GM12872 (cell line): ENCODE measurements around the gene EHBP1.

ENCODE experiments used
- CTCF ChIP-seq: IDR thresholded peaks from 3 replicates; pipeline ENCODE4 v1.5.1; 2011; ENCODE audit warnings: low read depth, mild to moderate bottlenecking, low read length, moderate library complexity; ENCODE audit not compliant: insufficient read depth

Gene EHBP1

GRCh38 chr2:63049211-63049969 is 343.9 kb downstream of the EHBP1 start:
- TF ChIP-seq CTCF: no peak

DNA sequence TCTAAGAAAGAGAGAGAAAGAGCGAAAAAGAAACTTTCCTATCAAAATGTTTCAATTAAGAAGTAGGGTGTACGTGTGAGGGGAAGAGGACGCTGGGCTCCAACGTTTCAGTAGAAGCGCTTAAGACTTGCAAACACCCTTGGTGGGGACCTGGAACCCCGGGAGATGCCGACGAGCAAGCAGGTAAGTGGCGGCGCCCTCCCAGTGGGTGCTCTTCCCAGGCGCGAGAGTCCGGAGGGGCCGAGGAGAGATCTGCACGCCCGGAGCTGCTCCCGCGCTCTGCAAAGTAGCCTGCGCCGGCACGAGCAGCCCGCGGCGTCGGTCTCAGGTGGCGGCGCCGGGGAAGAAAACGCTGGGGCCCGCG is 344.4 kb downstream of the EHBP1 start:
- no peak for TF ChIP-seq CTCF

- no peak for TF ChIP-seq CTCF
Measured at GRCh38 chr2:63050334-63051041, 345.0 kb downstream of the EHBP1 start, which contains the start of gene OTX1. TSS of gene OTX1 (plus strand) at chr2:63050830. CDS start at chr2:63052991, 2,161 bp downstream.

DNA sequence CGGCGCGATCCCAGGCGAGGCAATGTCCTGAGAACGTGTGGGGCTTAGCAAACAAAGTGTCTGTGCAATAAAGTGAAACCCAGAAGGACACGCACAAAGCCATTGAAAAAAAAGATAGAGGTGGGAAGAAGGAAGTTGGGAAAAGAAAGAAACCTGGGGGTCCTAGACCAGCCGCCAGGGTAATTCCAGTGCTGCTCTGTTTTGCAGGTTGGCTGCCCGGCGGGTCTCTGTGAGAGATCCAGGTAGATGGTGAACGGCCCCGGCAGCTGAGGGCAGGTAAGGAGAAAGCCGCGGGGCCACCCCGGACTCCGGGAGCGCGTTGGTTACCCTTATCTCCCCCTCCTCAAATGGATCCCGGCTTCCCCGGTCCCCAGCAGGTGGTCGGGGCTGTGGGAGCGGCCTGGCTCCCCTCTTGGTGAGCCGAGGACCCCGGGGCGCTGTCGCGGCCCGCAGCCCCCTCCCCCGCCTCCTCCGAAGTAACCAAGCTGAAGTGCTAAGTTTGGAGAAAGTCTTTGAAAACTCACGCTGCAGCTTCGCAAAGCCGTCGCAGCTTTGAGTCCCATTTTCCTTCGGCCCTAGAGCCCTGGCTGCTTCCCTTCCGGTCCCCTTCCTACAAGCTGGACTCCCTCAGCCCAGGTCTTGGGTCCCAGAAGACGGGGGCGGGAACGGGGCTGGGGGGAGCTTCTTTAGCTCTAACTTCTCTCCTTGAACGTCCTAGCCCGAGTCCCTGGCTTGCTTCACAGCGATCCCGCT is 345.7 kb downstream of the EHBP1 start:
- TF ChIP-seq CTCF: no peak

- no peak for TF ChIP-seq CTCF
Measured at GRCh38 chr2:63051795-63052333, 346.4 kb downstream of the EHBP1 start.

GRCh38 chr2:63052411-63053080 is 347.0 kb downstream of the EHBP1 start:
- no peak for TF ChIP-seq CTCF
